Breast epithelium (tissue), 3 donors: ENCODE data around the gene RABGAP1L.

Experiments used
- POLR2AphosphoS5 ChIP-seq, 3 donors: sonication (generic); formaldehyde crosslinking; IDR thresholded peaks; one replicate each; pipeline ENCODE4 v1.6.1; 2017; ENCODE audit warnings: antibody characterized with exemption in 3 of 3
- TF ChIP-seq, protein P1 (sequence below), 3 donors: fragments of 450-650 bp; IDR thresholded peaks; one replicate each; pipeline ENCODE4 v1.5.1; 2016 to 2017; ENCODE audit warnings: antibody characterized with exemption in 3 of 3, mild to moderate bottlenecking in 3 of 3, moderate library complexity in 3 of 3

DNA sequence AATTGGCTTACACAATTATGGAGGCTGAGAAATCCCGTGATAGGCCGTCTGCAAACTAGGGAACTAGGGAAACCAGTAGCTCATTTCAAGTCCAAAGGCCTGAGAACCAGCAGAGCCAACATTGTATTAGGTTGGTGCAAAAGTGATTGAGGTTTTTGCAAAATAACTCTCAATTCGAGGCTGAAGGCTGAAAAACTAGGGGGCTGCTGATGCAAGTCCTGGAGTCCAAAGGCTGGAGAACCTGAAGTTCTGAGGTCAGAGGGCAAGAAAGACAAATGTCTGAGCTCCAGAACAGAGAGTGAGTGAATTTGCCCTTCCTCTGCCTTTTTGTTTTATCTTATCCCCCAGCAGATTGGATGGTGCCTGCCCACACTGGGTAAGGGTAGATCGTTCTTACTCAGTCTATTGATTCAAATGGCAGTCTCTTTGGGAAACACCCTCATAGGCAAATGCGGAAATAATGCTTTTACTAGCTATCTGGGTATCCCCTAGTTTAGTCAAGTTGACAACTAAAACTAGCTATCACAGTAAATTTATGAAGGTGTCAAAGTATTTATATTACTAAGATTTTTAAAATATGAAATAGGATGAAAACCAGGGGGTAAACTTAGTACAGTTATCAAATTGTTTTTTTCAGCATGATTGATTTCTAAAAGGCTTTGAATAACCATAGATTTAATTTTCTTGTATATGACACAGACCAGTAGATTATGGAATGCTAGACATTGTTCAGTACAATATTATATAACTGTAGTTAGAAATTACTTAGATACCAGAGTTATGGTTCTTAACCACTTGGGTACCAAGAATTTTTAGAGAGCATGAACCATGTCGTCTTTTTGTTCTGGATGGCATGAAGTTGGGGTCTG lies 15.4 kb downstream of the RABGAP1L start:
- TF ChIP-seq, protein P1, sequence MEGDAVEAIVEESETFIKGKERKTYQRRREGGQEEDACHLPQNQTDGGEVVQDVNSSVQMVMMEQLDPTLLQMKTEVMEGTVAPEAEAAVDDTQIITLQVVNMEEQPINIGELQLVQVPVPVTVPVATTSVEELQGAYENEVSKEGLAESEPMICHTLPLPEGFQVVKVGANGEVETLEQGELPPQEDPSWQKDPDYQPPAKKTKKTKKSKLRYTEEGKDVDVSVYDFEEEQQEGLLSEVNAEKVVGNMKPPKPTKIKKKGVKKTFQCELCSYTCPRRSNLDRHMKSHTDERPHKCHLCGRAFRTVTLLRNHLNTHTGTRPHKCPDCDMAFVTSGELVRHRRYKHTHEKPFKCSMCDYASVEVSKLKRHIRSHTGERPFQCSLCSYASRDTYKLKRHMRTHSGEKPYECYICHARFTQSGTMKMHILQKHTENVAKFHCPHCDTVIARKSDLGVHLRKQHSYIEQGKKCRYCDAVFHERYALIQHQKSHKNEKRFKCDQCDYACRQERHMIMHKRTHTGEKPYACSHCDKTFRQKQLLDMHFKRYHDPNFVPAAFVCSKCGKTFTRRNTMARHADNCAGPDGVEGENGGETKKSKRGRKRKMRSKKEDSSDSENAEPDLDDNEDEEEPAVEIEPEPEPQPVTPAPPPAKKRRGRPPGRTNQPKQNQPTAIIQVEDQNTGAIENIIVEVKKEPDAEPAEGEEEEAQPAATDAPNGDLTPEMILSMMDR (IDR thresholded peaks at IDR 0.05), result no peak
- TF ChIP-seq POLR2AphosphoS5 (IDR thresholded peaks at IDR 0.05), result no peak
